H9 (cell line): Measurements from ENCODE around the gene TRMT11. TPM values are rescaled to one million over a fixed set of nuclear protein-coding genes. Genes with fewer than 3 reads are reported as not detected.
"Not testable (repeated sequence)": the region's sequence is repeated elsewhere in the genome, so short reads cannot be mapped to it uniquely, and the experiment has no call there.

Experiments used
- DNase-seq: peaks from one replicate; pipeline ENCODE4 v3.0.0-alpha.2; 2017
- H2AFZ ChIP-seq: one replicate; pipeline ENCODE4 v1.6.1; 2013; ENCODE audit warnings: mild to moderate bottlenecking, low read length, control low read depth, moderate library complexity
- H2AK5ac ChIP-seq: 2 replicates; pipeline ENCODE4 v1.6.1; 2013; ENCODE audit warnings: low read length, control low read depth, mixed read lengths; ENCODE audit not compliant: insufficient read length
- H2BK120ac ChIP-seq: one replicate; pipeline ENCODE4 v1.6.1; 2013; ENCODE audit warnings: low read depth, mild to moderate bottlenecking, low read length, control low read depth, inconsistent platforms; ENCODE audit not compliant: poor library complexity, severe bottlenecking
- H2BK12ac ChIP-seq: 2 replicates; pipeline ENCODE4 v1.6.1; 2013; ENCODE audit warnings: low read length, control low read depth, mixed read lengths, low read depth; ENCODE audit not compliant: insufficient read length
- H2BK15ac ChIP-seq: 2 replicates; pipeline ENCODE4 v1.6.1; 2013; ENCODE audit warnings: low read depth, low read length, control low read depth
- H2BK20ac ChIP-seq: one replicate; pipeline ENCODE4 v1.6.1; 2013; ENCODE audit warnings: low read depth, mild to moderate bottlenecking, low read length, control low read depth, inconsistent platforms; ENCODE audit not compliant: poor library complexity, severe bottlenecking
- H2BK5ac ChIP-seq: 2 replicates; pipeline ENCODE4 v1.6.1; 2013; ENCODE audit warnings: low read length, control low read depth, mixed read lengths; ENCODE audit not compliant: insufficient read length
- H3K14ac ChIP-seq: 2 replicates; pipeline ENCODE4 v1.6.1; 2013; ENCODE audit warnings: low read length, control low read depth; ENCODE audit not compliant: insufficient read depth
- H3K18ac ChIP-seq: 2 replicates; pipeline ENCODE4 v1.6.1; 2013; ENCODE audit warnings: low read depth, mild to moderate bottlenecking, mixed read lengths, low read length, control low read depth; ENCODE audit not compliant: insufficient read length
- H3K23ac ChIP-seq: 2 replicates; pipeline ENCODE4 v1.6.1; 2013; ENCODE audit warnings: low read length, control low read depth, mixed read lengths, low read depth; ENCODE audit not compliant: insufficient read length
- H3K23me2 ChIP-seq: 2 replicates; pipeline ENCODE4 v1.6.1; 2013; ENCODE audit warnings: low read depth, mild to moderate bottlenecking, mixed read lengths, low read length, control low read depth; ENCODE audit not compliant: insufficient read length, poor library complexity, severe bottlenecking
- H3K27ac ChIP-seq: 2 replicates; pipeline ENCODE4 v1.5.1; 2013; ENCODE audit warnings: low read length, control low read depth, mixed read lengths, low read depth; ENCODE audit not compliant: insufficient read length
- H3K27me3 ChIP-seq: 2 replicates; pipeline ENCODE4 v1.6.1; 2013; ENCODE audit warnings: low read length, control low read depth, inconsistent platforms; ENCODE audit not compliant: insufficient read depth
- H3K4ac ChIP-seq: 2 replicates; pipeline ENCODE4 v1.6.1; 2013; ENCODE audit warnings: low read depth, mild to moderate bottlenecking, control low read depth, inconsistent platforms, low read length, moderate library complexity
- H3K4me1 ChIP-seq: 2 replicates; pipeline ENCODE4 v1.6.1; 2013; ENCODE audit warnings: low read length, control low read depth, inconsistent platforms; ENCODE audit not compliant: insufficient read depth
- H3K4me2 ChIP-seq: 2 replicates; pipeline ENCODE4 v1.6.1; 2013; ENCODE audit warnings: low read length, control low read depth, mixed read lengths; ENCODE audit not compliant: insufficient read length, insufficient read depth
- H3K56ac ChIP-seq: 2 replicates; pipeline ENCODE4 v1.6.1; 2013; ENCODE audit warnings: low read depth, mild to moderate bottlenecking, mixed read lengths, low read length, control low read depth; ENCODE audit not compliant: insufficient read length
- H3K79me1 ChIP-seq: 2 replicates; pipeline ENCODE4 v1.6.1; 2013; ENCODE audit warnings: low read depth, mild to moderate bottlenecking, moderate library complexity, low read length, control low read depth, inconsistent platforms; ENCODE audit not compliant: insufficient read depth, poor library complexity, severe bottlenecking
- H3K79me2 ChIP-seq: 2 replicates; pipeline ENCODE4 v1.6.1; 2013; ENCODE audit warnings: low read length, control low read depth, inconsistent platforms; ENCODE audit not compliant: insufficient read depth
- H3K9ac ChIP-seq: 2 replicates; pipeline ENCODE4 v1.6.1; 2013; ENCODE audit warnings: low read length, control low read depth, mixed read lengths; ENCODE audit not compliant: insufficient read length; ENCODE audit errors: extremely low read depth
- H3K9me3 ChIP-seq: one replicate; pipeline ENCODE4 v1.6.1; 2013; ENCODE audit warnings: low read depth, low read length, inconsistent platforms; ENCODE audit not compliant: control insufficient read depth
- H3T11ph ChIP-seq: one replicate; pipeline ENCODE4 v1.6.1; 2013; ENCODE audit warnings: mild to moderate bottlenecking, low read length, control low read depth, inconsistent platforms
- H4K20me1 ChIP-seq: one replicate; pipeline ENCODE4 v1.6.1; 2013; ENCODE audit not compliant: control insufficient read depth, insufficient read length, insufficient read depth
- H4K5ac ChIP-seq: 2 replicates; pipeline ENCODE4 v1.6.1; 2013; ENCODE audit warnings: low read depth, mild to moderate bottlenecking, mixed read lengths, low read length, control low read depth; ENCODE audit not compliant: insufficient read length
- H4K8ac ChIP-seq: replicated peaks from 2 replicates; pipeline ENCODE4 v1.6.1; 2013; ENCODE audit warnings: low read length, control low read depth, mixed read lengths, low read depth; ENCODE audit not compliant: insufficient read length
- H4K91ac ChIP-seq: 2 replicates; pipeline ENCODE4 v1.6.1; 2013; ENCODE audit warnings: low read depth, mild to moderate bottlenecking, moderate library complexity, mixed read lengths, low read length, control low read depth; ENCODE audit not compliant: insufficient read length
- H3K27ac Mint-ChIP-seq, 3 experiments: 2 replicates in 2 of 3; 3 replicates in 1 of 3; pipeline ENCODE4 v1.8.0; 2020 to 2021; ENCODE audit warnings: mixed read lengths in 3 of 3, mild to moderate bottlenecking in 1 of 3, moderate library complexity in 1 of 3
- H3K27me3 Mint-ChIP-seq: 2 replicates; pipeline ENCODE4 v1.8.0; 2021; ENCODE audit warnings: low read depth, mild to moderate bottlenecking, moderate library complexity, mixed read lengths
- H3K36me3 Mint-ChIP-seq, 3 experiments: 2 replicates in 2 of 3; 3 replicates in 1 of 3; pipeline ENCODE4 v1.8.0; 2020 to 2021; ENCODE audit warnings: low read depth in 3 of 3, mixed read lengths in 3 of 3; ENCODE audit not compliant: insufficient read depth in 1 of 3
- H3K4me1 Mint-ChIP-seq, 2 experiments: 2 replicates each; pipeline ENCODE4 v1.8.0; 2020; ENCODE audit warnings: mixed read lengths in 2 of 2
- H3K4me3 Mint-ChIP-seq, 2 experiments: 2 replicates in 1 of 2; 3 replicates in 1 of 2; pipeline ENCODE4 v1.8.0; 2020 to 2021; ENCODE audit warnings: mild to moderate bottlenecking in 2 of 2, mixed read lengths in 2 of 2, moderate library complexity in 1 of 2
- H3K9me3 Mint-ChIP-seq, 2 experiments: 2 replicates in 1 of 2; 3 replicates in 1 of 2; pipeline ENCODE4 v1.8.0; 2020; ENCODE audit warnings: mild to moderate bottlenecking in 2 of 2, mixed read lengths in 2 of 2, moderate library complexity in 1 of 2
- CTCF ChIP-seq: fragments of 200-600 bp; sonication (generic); conservative IDR thresholded peaks from 3 replicates; pipeline ENCODE4 v1.8.0; 2021; ENCODE audit warnings: antibody characterized with exemption, mild to moderate bottlenecking
- WGBS: extraction: QIAGEN DNeasy Blood & Tissue Kit; methylation state at CpG from one replicate; pipeline ENCODE4 v1.1.7; 2013; ENCODE audit warnings: missing lambda C conversion rate, low lambda C conversion rate, mixed read lengths; ENCODE audit not compliant: insufficient read length; ENCODE audit errors: extremely low coverage; 5-methylcytosine and 5-hydroxymethylcytosine counted together
- total RNA-seq: library from RNA; stranded (reverse); gene quantifications from 2 replicates; pipeline ENCODE4 v1.2.1, GENCODE V29; 2021

Gene TRMT11
- total RNA-seq, 1 experiment from 2014 or later = 31.1 TPM

- no peaks in the 10 kb centered on the region for H3K9me3 ChIP-seq
Observed at GRCh38 chr6:126020305-126021050, 34.1 kb downstream of the TRMT11 start.

GRCh38 chr6:126023474-126023873 lies 37.1 kb downstream of the TRMT11 start:
- not testable (repeated sequence) for H3K9me3 ChIP-seq, H2BK15ac ChIP-seq, H4K91ac ChIP-seq, H3K79me2 ChIP-seq, H3K4me2 ChIP-seq, H4K5ac ChIP-seq, H3K56ac ChIP-seq, H3K4me1 Mint-ChIP-seq, H3K4ac ChIP-seq, H3K18ac ChIP-seq, H2AFZ ChIP-seq, H2BK120ac ChIP-seq, H3K4me1 ChIP-seq, H3K9ac ChIP-seq, H3K27me3 ChIP-seq, H2BK5ac ChIP-seq, H3K9me3 Mint-ChIP-seq, H4K20me1 ChIP-seq, H4K8ac ChIP-seq, H3K4me3 Mint-ChIP-seq, H3K14ac ChIP-seq, H3K23me2 ChIP-seq, H3K79me1 ChIP-seq, H3K27ac ChIP-seq, H2AK5ac ChIP-seq, H3K27me3 Mint-ChIP-seq, H2BK20ac ChIP-seq, H3T11ph ChIP-seq, H2BK12ac ChIP-seq, DNase-seq, H3K23ac ChIP-seq
- H3K27ac Mint-ChIP-seq = peak overlapping the region in 1 of 3 experiments; percentile 72; a peak in 1 of 7 replicates
- peaks cover 16 to 68% (median 66%) of the 10 kb centered on the region in 3 experiments; a peak in 6 of 7 replicates for H3K36me3 Mint-ChIP-seq
- WGBS = no CpG with 5 or more reads among the region's 3 CpGs

More at GRCh38 chr6:126020305-126021050, 34.1 kb downstream of the TRMT11 start:
- no peak overlapping the region for H3K14ac ChIP-seq
- H3K18ac ChIP-seq = no peak overlapping the region
- no peaks in the 10 kb centered on the region for H3K4me1 ChIP-seq
- H2BK12ac ChIP-seq = no peak overlapping the region
- Mint-ChIP-seq H3K4me3 (no peak overlapping the region), H3K9me3 (no peaks in the 10 kb centered on the region), H3K36me3 (peaks cover 21 to 71% (median 70%) of the 10 kb centered on the region in 3 experiments; a peak in 6 of 7 replicates), H3K27me3 (no peaks in the 10 kb centered on the region), H3K4me1 (no peaks in the 10 kb centered on the region), H3K27ac (no peak overlapping the region)
- H2BK20ac ChIP-seq = no peak overlapping the region
- no peak overlapping the region for H4K8ac ChIP-seq
- H4K91ac ChIP-seq = no peak overlapping the region
- no peak overlapping the region for H4K5ac ChIP-seq
- no peak overlapping the region for H3K56ac ChIP-seq
- H2AK5ac ChIP-seq = no peak overlapping the region
- no peak overlapping the region for H3K4me2 ChIP-seq
- no peak overlapping the region for H3K9ac ChIP-seq
- H3K27ac ChIP-seq = no peak overlapping the region
- no peak overlapping the region for H2BK5ac ChIP-seq
- no peaks in the 10 kb centered on the region for H3K79me2 ChIP-seq
- H3K23me2 ChIP-seq = no peaks in the 10 kb centered on the region
- no peak overlapping the region for H2BK15ac ChIP-seq
- H3K27me3 ChIP-seq = no peaks in the 10 kb centered on the region
- H2AFZ ChIP-seq = no peak overlapping the region
- H3T11ph ChIP-seq = no peak overlapping the region
- 98% methylated on average over 4 of the region's 5 CpGs for WGBS
- H3K4ac ChIP-seq = no peak overlapping the region
- no peak for TF ChIP-seq CTCF
- peaks cover 3% of the 10 kb centered on the region for H4K20me1 ChIP-seq
- no peak for DNase-seq
- no peaks in the 10 kb centered on the region for H3K79me1 ChIP-seq
- H3K23ac ChIP-seq = no peak overlapping the region
- no peak overlapping the region for H2BK120ac ChIP-seq
